ENCODE data around the gene TAS2R41. TPM values are rescaled to one million over a fixed set of nuclear protein-coding genes. Genes with fewer than 3 reads are reported as not detected.

TAS2R41 gene
- total RNA-seq, 1 donor from 2014 or later: not detected

- H3K4me3 ChIP-seq: no peak overlapping the region
- H3K4me1 ChIP-seq: no peaks in the 10 kb centered on the region
- H3K36me3 ChIP-seq: no peaks in the 10 kb centered on the region
- no peak for DNase-seq (ENCODE audit: low spot score in 2 of 2)
- no peak for TF ChIP-seq CTCF (IDR thresholded peaks at IDR 0.05)
- no peaks in the 10 kb centered on the region for H3K9me3 ChIP-seq
- H3K27me3 ChIP-seq: no peaks in the 10 kb centered on the region
- no peak overlapping the region for H3K27ac ChIP-seq
- intact Hi-C loops (cut with DNase I): no loop called here
These were observed 33.5 kb upstream of the TAS2R41 start for GRCh38 chr7:143444063-143444782.

GRCh38 chr7:143444785-143445184 is 32.9 kb upstream of the TAS2R41 start:
- Histone ChIP-seq H3K36me3 (no peaks in the 10 kb centered on the region), H3K9me3 (no peaks in the 10 kb centered on the region), H3K27me3 (no peaks in the 10 kb centered on the region), H3K27ac (no peak overlapping the region), H3K4me3 (no peak overlapping the region), H3K4me1 (no peaks in the 10 kb centered on the region)
- no peak for TF ChIP-seq CTCF (IDR thresholded peaks at IDR 0.05)
- no peak for DNase-seq (ENCODE audit: low spot score in 2 of 2)
- intact Hi-C loops (cut with DNase I): no loop called here

GRCh38 chr7:143447466-143447865 is 30.2 kb upstream of the TAS2R41 start:
- H3K4me1 ChIP-seq: no peaks in the 10 kb centered on the region
- no peak for TF ChIP-seq CTCF (IDR thresholded peaks at IDR 0.05)
- H3K4me3 ChIP-seq: no peak overlapping the region
- no peaks in the 10 kb centered on the region for H3K27me3 ChIP-seq
- no peaks in the 10 kb centered on the region for H3K36me3 ChIP-seq
- H3K27ac ChIP-seq: no peak overlapping the region
- intact Hi-C loops (cut with DNase I): no loop called here
- no peak for DNase-seq (ENCODE audit: low spot score in 2 of 2)
- H3K9me3 ChIP-seq: no peaks in the 10 kb centered on the region

GRCh38 chr7:143448429-143448828 is 29.2 kb upstream of the TAS2R41 start:
- no peaks in the 10 kb centered on the region for H3K36me3 ChIP-seq
- H3K4me1 ChIP-seq: no peaks in the 10 kb centered on the region
- intact Hi-C loops (cut with DNase I): no loop called here
- no peak overlapping the region for H3K27ac ChIP-seq
- H3K27me3 ChIP-seq: no peaks in the 10 kb centered on the region
- H3K9me3 ChIP-seq: no peaks in the 10 kb centered on the region
- TF ChIP-seq CTCF (IDR thresholded peaks at IDR 0.05): no peak
- H3K4me3 ChIP-seq: no peak overlapping the region
- DNase-seq (ENCODE audit: low spot score in 2 of 2): no peak

GRCh38 chr7:143449793-143450192 is 27.9 kb upstream of the TAS2R41 start:
- H3K27ac ChIP-seq: no peak overlapping the region
- no peaks in the 10 kb centered on the region for H3K9me3 ChIP-seq
- H3K27me3 ChIP-seq: no peaks in the 10 kb centered on the region
- no peaks in the 10 kb centered on the region for H3K36me3 ChIP-seq
- no peak overlapping the region for H3K4me3 ChIP-seq
- TF ChIP-seq CTCF (IDR thresholded peaks at IDR 0.05): no peak
- DNase-seq (ENCODE audit: low spot score in 2 of 2): no peak
- H3K4me1 ChIP-seq: no peaks in the 10 kb centered on the region
- intact Hi-C loops (cut with DNase I): no loop called here

GRCh38 chr7:143451122-143451521 is 26.6 kb upstream of the TAS2R41 start:
- Histone ChIP-seq H3K9me3 (no peaks in the 10 kb centered on the region), H3K36me3 (no peaks in the 10 kb centered on the region), H3K4me3 (no peak overlapping the region), H3K4me1 (no peaks in the 10 kb centered on the region), H3K27me3 (no peaks in the 10 kb centered on the region), H3K27ac (no peak overlapping the region)
- intact Hi-C loops (cut with DNase I): no loop called here
- DNase-seq (ENCODE audit: low spot score in 2 of 2): no peak
- TF ChIP-seq CTCF (IDR thresholded peaks at IDR 0.05): no peak
